Measurements from ENCODE around the gene PIGK. TPM values are rescaled to one million over a fixed set of nuclear protein-coding genes. Genes with fewer than 3 reads are reported as not detected.

The PIGK gene
- total RNA-seq, 1 donor from 2014 or later: 21.9 TPM

DNA sequence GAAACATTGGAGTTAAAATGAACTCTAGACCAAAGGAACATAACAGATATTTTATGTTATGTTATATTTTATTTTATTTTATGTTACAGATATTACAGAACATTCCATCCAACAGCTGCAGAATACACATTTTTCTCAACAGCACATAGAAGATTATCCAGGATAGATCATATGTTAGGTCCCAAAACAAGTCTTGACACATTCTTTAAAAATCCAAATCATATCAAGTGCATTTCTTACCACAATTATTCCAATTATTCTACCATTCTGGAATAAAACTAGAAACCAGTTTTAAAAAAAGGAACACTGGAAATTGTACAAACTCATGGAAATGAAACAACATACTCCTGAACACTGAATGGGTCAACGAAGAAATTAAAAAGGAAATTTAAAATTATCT, 30.9 kb upstream of the PIGK start:
- H3K27ac Mint-ChIP-seq: no peak overlapping the region

GRCh38 chr1:77245830-77246229, 26.6 kb upstream of the PIGK start:
- DNase-seq (ENCODE audit: extremely low spot score, unreplicated experiment): no peak
- Mint-ChIP-seq H3K4me3 (no peak overlapping the region), H3K4me1 (ENCODE audit: unreplicated experiment) (no peaks in the 10 kb centered on the region), H3K27me3 (no peaks in the 10 kb centered on the region), H3K27ac (no peak overlapping the region), H3K36me3 (no peaks in the 10 kb centered on the region), H3K9me3 (peaks cover 16% of the 10 kb centered on the region)
- no peak for TF ChIP-seq CTCF (conservative IDR thresholded peaks at IDR 0.05)

More for the DNA sequence above, 30.9 kb upstream of the PIGK start:
- no peak for DNase-seq (ENCODE audit: extremely low spot score, unreplicated experiment)
- Mint-ChIP-seq H3K27me3 (no peaks in the 10 kb centered on the region), H3K4me3 (no peak overlapping the region), H3K4me1 (ENCODE audit: unreplicated experiment) (no peaks in the 10 kb centered on the region), H3K36me3 (no peaks in the 10 kb centered on the region), H3K9me3 (peaks cover 23% of the 10 kb centered on the region)
- no peak for TF ChIP-seq CTCF (conservative IDR thresholded peaks at IDR 0.05)

DNA sequence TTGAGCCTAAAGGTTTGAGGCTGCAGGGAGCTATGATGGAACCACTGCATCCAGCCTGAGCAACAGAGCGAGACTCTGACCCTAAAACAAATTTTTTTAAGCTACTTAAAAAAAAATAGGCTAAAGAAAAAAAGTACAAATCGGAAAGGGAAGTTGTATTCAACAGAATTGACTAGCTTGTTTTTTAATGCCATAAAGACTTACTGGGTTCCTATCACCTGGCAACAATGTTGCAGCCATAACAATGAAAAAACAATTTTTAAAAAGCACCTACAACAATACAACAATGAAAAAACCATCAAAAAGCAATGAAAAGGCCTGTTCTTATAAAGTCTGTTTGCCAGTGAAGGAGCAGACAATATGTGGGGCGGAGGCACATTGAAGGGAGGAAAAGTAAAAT, 20.1 kb upstream of the PIGK start:
- Mint-ChIP-seq H3K4me3 (no peak overlapping the region), H3K4me1 (ENCODE audit: unreplicated experiment) (no peaks in the 10 kb centered on the region), H3K27ac (no peak overlapping the region), H3K27me3 (no peaks in the 10 kb centered on the region), H3K36me3 (no peaks in the 10 kb centered on the region), H3K9me3 (no peaks in the 10 kb centered on the region)
- no peak for TF ChIP-seq CTCF (conservative IDR thresholded peaks at IDR 0.05)
- no peak for DNase-seq (ENCODE audit: extremely low spot score, unreplicated experiment)

DNA sequence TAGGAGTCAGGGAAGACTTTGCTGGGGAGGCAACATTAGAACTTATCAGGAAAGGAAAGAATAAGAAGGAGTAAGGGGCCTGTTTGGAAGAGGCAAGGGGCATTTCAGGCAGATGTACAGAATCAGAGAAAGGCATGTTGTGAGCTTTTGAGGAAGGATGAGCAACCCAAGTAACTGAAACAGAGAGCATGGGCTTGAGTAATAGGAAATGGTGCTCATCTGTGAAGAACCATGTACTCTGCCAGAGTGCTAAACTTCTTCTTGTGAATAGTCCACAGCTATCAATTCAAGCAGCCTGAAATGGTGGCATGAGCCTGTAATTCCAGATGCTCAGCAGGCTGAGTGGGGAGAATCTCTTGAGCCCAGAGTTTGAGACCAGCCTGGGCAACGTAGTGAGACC, 19.2 kb upstream of the PIGK start:
- TF ChIP-seq CTCF (conservative IDR thresholded peaks at IDR 0.05): no peak
- no peak overlapping the region for H3K4me3 Mint-ChIP-seq
- H3K4me1 Mint-ChIP-seq (ENCODE audit: unreplicated experiment): no peaks in the 10 kb centered on the region
- no peaks in the 10 kb centered on the region for H3K36me3 Mint-ChIP-seq
- no peaks in the 10 kb centered on the region for H3K9me3 Mint-ChIP-seq
- no peak overlapping the region for H3K27ac Mint-ChIP-seq
- H3K27me3 Mint-ChIP-seq: no peaks in the 10 kb centered on the region
- DNase-seq (ENCODE audit: extremely low spot score, unreplicated experiment): no peak

DNA sequence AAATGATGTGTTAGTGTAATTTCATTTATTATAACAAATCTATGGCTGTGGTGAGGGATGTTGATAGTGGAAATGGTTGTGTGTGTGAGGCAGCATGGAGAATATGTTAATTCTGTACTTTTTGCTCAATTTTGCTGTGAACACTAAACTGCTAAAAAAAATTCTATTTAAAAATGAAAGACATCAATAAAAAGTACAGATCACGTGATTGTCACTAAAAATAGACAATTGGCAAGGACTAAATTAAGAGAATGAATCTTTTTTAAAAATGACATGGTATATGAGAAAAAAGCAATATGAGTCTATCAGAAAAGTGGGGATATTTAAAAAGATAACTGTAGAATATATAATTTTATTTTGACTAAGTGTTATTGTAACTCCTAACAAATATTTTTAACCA, 15.7 kb upstream of the PIGK start:
- no peaks in the 10 kb centered on the region for H3K36me3 Mint-ChIP-seq
- TF ChIP-seq CTCF (conservative IDR thresholded peaks at IDR 0.05): no peak
- H3K27ac Mint-ChIP-seq: no peak overlapping the region
- H3K4me1 Mint-ChIP-seq (ENCODE audit: unreplicated experiment): no peaks in the 10 kb centered on the region
- no peaks in the 10 kb centered on the region for H3K9me3 Mint-ChIP-seq
- H3K27me3 Mint-ChIP-seq: no peaks in the 10 kb centered on the region
- DNase-seq (ENCODE audit: extremely low spot score, unreplicated experiment): no peak
- no peak overlapping the region for H3K4me3 Mint-ChIP-seq

GRCh38 chr1:77234096-77234495, 14.9 kb upstream of the PIGK start:
- TF ChIP-seq CTCF (conservative IDR thresholded peaks at IDR 0.05): no peak
- H3K27me3 Mint-ChIP-seq: no peaks in the 10 kb centered on the region
- no peak for DNase-seq (ENCODE audit: extremely low spot score, unreplicated experiment)
- H3K4me1 Mint-ChIP-seq (ENCODE audit: unreplicated experiment): no peaks in the 10 kb centered on the region
- no peaks in the 10 kb centered on the region for H3K9me3 Mint-ChIP-seq
- H3K27ac Mint-ChIP-seq: no peak overlapping the region
- H3K4me3 Mint-ChIP-seq: no peak overlapping the region
- no peaks in the 10 kb centered on the region for H3K36me3 Mint-ChIP-seq
